HEK293T (cell line): ENCODE measurements around the gene NUMB.

Experiments used
- ARNT ChIP-seq: fragments of 450-650 bp; IDR thresholded peaks from 2 replicates; pipeline ENCODE4 v1.6.1; 2017; ENCODE audit warnings: mild to moderate bottlenecking
- FOXA1 ChIP-seq: fragments of 450-650 bp; IDR thresholded peaks from 2 replicates; pipeline ENCODE4 v1.6.1; 2016; ENCODE audit warnings: mild to moderate bottlenecking
- FOXM1 ChIP-seq: fragments of 450-650 bp; IDR thresholded peaks from 2 replicates; pipeline ENCODE4 v1.6.1; 2017; ENCODE audit warnings: mild to moderate bottlenecking, borderline replicate concordance
- HDGF ChIP-seq: fragments of 450-650 bp; IDR thresholded peaks from 2 replicates; pipeline ENCODE4 v1.6.1; 2017; ENCODE audit warnings: antibody characterized with exemption, borderline replicate concordance
- SP1 ChIP-seq: fragments of 450-650 bp; IDR thresholded peaks from 2 replicates; pipeline ENCODE4 v1.6.1; 2017
- TARDBP ChIP-seq: fragments of 450-650 bp; IDR thresholded peaks from 2 replicates; pipeline ENCODE4 v1.6.1; 2016

DNA sequence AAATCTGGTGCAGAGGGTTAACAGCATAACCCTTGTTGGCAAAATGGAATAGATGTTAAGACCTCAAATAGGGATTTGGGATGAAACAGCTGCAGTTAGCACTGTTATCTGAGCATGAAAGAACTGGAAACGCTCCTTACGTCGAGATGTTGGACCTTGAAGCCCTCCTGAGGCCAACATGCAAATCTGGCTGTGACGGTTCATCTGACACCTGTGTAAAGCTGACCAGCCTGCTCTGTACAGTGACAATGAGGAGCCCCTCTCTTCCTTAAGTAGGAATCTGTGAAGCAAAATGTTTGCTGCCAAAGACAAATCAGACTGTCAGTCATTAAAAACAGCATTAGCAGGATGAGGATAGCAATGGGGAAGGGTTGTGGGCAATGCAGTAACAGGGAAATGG, 184.5 kb downstream of the NUMB start:
- TF ChIP-seq TARDBP (no peak), HDGF (no peak), SP1 (no peak), FOXM1 (no peak), FOXA1 (no peak), ARNT (no peak)
